ENCODE data around the gene ZNF274.
A peak's percentile ranks its signal among the peaks of the same experiment; 100 is the strongest.
"Not testable (repeated sequence)": the region's sequence is repeated elsewhere in the genome, so short reads cannot be mapped to it uniquely, and the experiment has no call there.

Gene ZNF274

GRCh38 chr19:58212336-58213074 is 29.6 kb downstream of the ZNF274 start:
- DNase-seq (ENCODE audit: low read depth, low spot score), result no peak

DNA sequence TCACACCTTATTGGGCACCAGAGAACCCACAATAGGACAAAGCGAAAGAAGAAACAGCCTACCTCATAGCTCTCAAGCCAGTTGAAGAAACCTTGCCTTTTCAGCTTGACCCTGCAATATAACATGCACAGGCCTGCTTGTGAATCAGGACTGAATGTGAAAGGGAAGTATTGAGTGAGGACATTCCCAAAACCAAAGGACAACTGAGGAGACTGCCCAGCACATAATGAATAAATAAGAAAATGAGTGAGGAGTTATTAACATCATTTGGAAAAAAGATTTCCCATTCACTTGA is 30.2 kb downstream of the ZNF274 start:
- no peak for DNase-seq (ENCODE audit: low read depth, low spot score)

DNA sequence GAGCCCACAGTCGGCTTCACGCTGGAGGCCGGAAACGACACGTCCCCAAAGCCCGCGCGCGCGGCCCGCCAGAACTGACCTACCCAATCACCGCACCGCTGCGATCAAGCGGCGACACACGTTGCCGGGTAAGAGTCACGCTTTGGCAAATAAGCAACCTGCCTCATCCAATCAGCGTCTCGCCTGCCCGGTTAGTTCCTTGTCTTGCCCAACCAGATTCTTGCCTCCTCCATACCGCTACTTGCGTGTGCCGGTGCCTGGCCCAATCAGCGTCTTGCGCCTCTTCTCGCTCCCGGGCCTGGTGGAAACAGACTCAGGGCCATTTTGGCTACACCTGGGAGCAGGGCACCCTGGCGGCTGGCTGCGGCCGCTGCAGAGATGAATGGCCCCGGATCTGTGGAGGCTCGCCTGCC is 34.2 kb downstream of the ZNF274 start:
- no peak for DNase-seq (ENCODE audit: low read depth, low spot score)

DNA sequence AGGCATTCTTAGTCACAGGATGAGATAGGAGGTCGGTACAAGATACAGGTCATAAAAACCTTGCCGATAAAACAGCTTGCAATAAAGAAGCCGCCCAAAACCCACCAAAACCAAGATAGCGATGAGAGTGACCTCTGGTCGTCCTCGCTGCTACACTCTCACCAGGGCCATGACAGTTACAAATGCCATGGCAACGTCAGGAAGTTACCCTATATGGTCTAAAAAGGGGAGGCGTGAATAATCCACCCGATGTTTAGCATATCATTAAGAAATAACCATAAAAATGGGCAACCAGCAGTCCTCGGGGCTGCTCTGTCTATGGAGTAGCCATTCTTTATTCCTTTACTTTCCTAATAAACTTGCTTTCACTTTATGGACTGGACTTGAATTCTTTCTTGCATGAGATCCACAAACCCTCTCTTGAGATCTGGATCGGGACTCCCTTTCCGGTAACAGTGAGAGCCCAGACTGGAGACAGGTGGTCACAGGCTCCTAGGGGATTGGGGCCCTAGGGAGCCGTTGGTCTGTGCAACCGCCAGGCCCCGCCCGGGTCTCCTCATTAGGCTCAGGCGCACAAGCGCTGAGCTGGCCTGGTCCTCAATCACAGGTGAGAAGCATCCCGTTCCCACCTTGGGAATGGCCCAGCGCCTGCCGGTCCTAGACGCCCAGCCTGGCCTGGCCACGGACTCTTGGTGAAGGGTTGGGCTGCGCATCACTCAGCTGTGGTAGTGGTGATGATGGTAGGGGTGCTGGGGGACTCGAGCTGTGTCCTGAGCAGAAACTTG is 34.9 kb downstream of the ZNF274 start:
- no peak for DNase-seq (ENCODE audit: low read depth, low spot score)

GRCh38 chr19:58218899-58219298 is 36.0 kb downstream of the ZNF274 start:
- no peak for DNase-seq (ENCODE audit: low read depth, low spot score)

DNA sequence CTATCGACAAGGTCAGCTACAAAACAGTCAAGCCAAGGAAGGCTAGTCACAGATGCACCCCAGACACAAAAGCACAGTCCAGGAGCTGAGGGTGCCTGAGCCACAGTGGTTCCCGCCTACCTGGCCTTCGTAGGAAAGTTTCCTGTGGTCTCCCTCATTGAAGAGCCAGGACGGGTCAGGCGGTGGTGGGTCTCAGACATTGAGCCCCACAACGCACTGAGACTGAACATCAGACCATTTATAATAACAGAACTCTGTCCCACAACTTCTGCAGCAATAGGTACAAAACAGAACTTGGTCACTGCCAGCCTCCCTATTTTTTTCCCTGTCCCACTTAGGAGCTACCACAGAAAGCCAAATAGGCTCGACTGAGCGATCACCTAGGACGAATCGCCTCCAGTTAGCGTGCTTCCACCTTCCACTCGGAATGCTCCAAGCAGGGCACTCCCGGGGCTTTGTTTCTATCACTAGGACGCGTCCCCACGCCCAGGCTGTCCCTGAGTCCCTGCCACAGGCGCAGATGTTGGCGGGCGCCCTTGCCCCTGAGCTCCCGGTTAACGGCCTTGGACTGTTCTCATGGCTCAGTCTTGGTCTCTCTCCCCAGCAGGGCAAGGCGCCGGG is 45.2 kb downstream of the ZNF274 start:
- no peak for DNase-seq (ENCODE audit: low read depth, low spot score)

GRCh38 chr19:58228585-58229254 is 45.9 kb downstream of the ZNF274 start, which contains the start of gene ZNF544:
Gene ZNF544 (plus strand): TSS chr19:58228914. CDS start chr19:58244024, 15,110 bp downstream.
- DNase-seq (ENCODE audit: low read depth, low spot score), result peak; percentile 13

- no peak for DNase-seq (ENCODE audit: low read depth, low spot score)
These were observed 46.4 kb downstream of the ZNF274 start for GRCh38 chr19:58229255-58229639.

DNA sequence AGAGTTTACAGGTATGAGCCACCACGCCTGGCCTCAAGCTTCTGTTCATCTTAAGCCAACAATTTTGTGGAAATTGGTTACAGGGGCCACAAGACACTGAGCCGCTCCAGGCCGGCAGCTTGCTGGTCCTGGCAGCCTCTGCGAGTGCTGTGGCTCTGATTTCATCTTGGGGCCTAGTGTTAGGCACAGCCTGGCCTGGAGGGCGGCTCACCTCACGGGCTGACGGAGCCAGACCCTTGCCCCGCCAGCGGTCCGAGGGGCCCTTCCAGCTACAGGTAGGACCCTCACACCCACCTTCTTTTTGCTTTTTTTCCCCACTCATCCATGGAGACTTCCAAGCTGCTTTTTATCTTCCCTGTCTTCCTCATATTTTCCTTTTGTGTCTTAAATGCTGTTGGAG is 54.5 kb downstream of the ZNF274 start:
- DNase-seq (ENCODE audit: low read depth, low spot score), result no peak

GRCh38 chr19:58243351-58243750 is 60.5 kb downstream of the ZNF274 start:
- no peak for DNase-seq (ENCODE audit: low read depth, low spot score)

DNA sequence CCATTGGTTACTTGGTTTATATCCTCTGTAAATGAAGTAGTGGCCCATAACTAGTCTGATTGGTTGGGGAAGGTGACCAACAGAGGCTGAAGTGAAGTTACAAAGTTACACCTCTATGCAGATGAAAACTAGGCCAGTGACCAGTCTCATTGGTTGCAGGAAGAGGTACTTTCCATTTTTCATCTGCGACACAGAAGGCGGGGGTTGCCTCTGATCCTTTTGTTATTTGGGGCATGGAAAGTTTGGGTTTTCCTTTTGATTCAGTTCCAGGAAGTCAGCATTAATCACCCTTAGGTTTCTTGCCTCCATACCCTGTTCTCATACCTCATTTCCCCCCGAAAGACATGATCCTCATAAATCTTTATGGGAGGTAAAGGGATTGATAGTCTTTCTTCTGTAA is 66.0 kb downstream of the ZNF274 start:
- no peak for DNase-seq (ENCODE audit: low read depth, low spot score)

GRCh38 chr19:58252102-58252685 is 69.3 kb downstream of the ZNF274 start:
- no peak for DNase-seq (ENCODE audit: low read depth, low spot score)

- DNase-seq (ENCODE audit: low read depth, low spot score), result not testable (repeated sequence)
These were observed 75.4 kb downstream of the ZNF274 start for GRCh38 chr19:58258259-58258658.

GRCh38 chr19:58261600-58261967 is 78.7 kb downstream of the ZNF274 start:
- DNase-seq (ENCODE audit: low read depth, low spot score), result no peak

- no peak for DNase-seq (ENCODE audit: low read depth, low spot score)
These were observed 79.4 kb downstream of the ZNF274 start for GRCh38 chr19:58261968-58262921.

DNA sequence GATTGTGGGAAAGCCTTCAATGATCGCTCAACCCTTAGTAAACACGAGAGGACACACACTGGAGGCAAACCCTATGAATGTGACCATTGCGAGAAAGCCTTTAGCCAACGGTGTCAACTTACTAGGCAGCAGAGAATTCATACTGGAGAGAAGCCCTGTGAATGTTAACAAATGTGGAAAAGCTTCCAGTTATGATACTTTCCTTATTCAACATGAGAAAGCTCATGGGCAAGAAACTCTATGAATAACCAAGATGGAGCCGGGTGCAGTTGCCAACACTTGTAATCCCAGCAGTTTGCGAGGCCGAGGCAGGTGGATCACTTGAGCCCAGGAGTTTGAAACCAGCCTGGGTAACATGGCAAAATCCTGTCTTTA is 80.0 kb downstream of the ZNF274 start:
- DNase-seq (ENCODE audit: low read depth, low spot score), result no peak

All from activated naive CD8-positive, alpha-beta T cell treated with anti-CD3 and anti-CD28 coated beads, Interleukin-2, amount 50 U/mL, for 16 hours (primary cell).